DOHH2 (cell line): ENCODE measurements around the gene SPINDOC.

Source experiments
- CTCF ChIP-seq: fragments of 200-600 bp; sonication (generic); IDR thresholded peaks from one replicate; pipeline ENCODE4 v1.5.1; 2014; ENCODE audit warnings: antibody characterized with exemption, mild to moderate bottlenecking, low read depth, low read length; ENCODE audit not compliant: poor library complexity, severe bottlenecking
- EZH2phosphoT487 ChIP-seq: fragments of 200-600 bp; sonication (generic); IDR thresholded peaks from 2 replicates; pipeline ENCODE4 v1.6.1; 2017; ENCODE audit warnings: borderline replicate concordance, mild to moderate bottlenecking, antibody characterized with exemption, low read length, moderate library complexity, mixed read lengths

GRCh38 chr11:63872800-63873197 lies 59.5 kb downstream of the SPINDOC start:
- TF ChIP-seq CTCF, result no peak
- TF ChIP-seq EZH2phosphoT487, result no peak
